ENCODE measurements around the gene HDAC4.

HDAC4 gene

DNA sequence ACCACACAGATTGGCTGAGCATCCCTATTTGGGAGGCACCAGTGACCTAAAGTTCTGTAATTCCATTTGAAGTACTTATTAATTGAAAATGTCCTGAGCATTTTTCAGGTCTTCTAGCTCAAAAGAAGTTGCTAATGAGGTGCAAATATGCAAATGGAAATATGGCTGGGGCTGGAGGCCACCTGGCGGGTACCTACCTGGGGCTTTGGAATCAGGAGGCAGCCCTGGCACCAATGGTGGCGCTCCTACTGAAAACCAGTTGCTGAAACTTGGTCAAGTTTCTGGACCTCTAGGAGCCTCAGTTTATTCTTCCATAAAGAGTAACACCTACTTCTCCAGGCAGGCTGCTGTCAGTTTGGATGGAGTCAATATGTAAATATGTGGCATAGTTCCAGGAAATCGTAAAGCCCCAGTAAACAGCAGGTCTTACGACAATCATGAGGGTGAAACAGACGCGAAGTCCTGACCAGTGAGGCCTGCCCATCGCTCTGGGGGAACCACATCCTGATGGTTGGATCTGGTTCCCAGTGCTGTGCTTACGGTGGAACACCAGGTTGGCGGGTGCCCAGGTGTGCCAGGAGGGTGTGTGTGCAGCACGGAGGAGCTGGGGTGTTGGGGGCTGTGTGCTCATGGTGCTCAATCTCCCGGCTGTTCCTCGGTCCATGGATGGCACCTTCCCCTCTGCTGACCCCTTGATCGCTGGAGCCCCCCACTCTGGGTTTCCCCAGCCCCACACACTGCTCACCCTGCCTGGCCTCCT is 366.8 kb downstream of the HDAC4 start:
- no peak for DNase-seq

DNA sequence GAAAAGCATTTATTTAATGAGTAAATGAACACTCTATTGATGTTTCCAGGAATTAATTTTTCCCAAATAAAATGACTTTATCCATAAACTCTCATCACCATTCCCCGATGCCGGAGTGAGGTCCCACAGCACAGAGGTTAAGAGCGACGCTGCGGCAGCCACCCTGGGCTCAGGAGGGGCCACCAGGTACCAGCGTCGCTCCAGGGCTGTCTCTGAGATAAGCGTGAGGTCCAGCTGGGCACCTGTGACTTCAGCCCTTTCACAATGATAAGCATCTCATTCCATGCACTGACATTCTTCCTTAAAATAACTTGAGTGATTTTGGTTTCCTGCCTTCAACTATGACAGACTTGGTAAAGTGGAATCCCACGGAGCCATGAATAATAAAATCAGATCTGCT is 370.9 kb downstream of the HDAC4 start:
- DNase-seq = no peak

GRCh38 chr2:239028253-239028619 is 372.6 kb downstream of the HDAC4 start:
- DNase-seq = no peak

DNA sequence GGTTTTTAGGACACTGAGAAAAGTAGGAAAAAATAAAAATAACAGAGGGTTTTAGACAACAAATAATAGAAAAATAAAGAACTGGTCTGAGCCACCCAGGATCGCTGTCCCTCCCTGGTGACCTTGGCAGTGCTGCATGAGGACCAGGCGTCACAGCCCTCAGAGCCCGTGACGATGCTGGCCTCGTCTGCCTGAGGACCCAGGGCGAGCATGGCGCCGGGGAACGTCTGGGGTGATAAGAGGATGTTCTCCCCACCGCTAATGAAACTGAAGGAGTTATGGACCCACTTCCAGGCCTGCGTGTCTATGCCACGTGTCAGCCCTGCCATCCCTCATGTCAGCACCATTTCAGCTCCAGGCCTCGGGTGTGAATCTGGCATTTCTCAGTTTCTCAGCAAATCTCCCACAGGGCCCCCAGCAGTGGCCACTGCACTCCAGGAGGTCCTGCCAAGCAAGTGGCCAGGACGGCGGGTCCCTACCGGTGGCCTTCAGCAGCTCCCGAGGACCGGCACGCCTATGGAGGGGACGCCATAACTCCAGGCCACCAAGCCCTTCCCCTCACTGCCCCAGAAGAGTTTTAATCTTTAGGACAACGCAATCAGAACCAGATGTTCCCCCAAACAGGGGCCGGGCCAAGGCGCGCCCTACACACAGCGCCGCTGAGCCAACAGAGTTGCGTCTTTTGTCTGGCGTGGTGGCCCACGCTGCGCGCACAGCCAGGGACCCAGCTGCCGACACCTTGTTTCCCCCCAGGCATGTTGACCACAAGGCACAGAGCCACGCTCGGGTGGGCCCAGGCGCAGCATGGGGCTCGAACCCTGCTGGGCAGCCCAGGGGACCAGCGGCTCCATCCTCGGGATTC is 373.2 kb downstream of the HDAC4 start:
- DNase-seq = no peak

GRCh38 chr2:239026711-239027361 is 374.0 kb downstream of the HDAC4 start:
- no peak for DNase-seq

DNA sequence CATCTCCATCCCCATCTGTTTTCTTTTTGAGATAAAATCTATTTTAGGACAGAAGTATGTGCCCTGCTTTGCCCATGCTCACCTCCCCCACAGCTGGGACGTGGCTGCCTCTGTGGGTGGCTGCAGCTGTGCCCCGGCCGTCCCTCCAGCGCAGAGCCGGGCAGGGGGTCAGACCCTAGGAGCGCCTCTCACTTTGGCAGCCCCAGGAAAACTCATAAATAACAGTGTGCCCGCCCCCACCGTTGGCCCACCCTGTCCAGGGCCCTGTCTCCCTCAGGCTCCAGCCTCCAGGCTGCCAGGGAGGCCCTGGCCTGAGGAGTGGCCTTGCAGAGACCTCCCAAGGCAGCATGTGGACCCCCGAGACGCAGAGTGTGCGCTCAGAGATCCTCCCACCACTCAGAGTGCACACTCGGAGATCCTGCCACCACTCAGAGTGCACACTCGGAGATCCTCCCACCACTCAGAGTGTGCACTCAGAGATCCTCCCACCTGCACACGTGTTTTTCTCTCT is 374.8 kb downstream of the HDAC4 start:
- no peak for DNase-seq

- DNase-seq = no peak
These were observed 375.6 kb downstream of the HDAC4 start for GRCh38 chr2:239025096-239025801.

DNA sequence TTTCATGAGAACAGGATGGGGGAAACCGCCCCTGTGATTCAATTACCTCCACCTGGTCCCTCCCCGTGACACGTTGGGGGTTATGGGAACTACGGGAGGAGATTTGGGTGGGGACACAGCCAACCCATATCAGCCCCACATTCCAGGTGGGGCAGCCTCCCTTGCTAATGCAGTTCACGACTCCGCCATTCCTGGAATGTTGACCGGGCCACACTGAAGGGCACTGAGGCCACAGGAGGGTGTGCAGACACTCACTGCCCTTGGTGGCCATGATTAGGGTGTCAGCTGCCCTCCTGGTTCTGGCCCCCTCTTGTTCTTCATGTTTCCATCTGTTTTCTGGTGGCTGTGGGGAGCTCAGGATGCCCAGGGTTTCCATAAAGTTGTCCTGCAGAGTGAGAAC is 376.6 kb downstream of the HDAC4 start:
- DNase-seq = no peak

GRCh38 chr2:239022437-239023260 is 378.2 kb downstream of the HDAC4 start:
- no peak for DNase-seq

- no peak for DNase-seq
These were observed 379.0 kb downstream of the HDAC4 start for GRCh38 chr2:239021651-239022436.

- DNase-seq = no peak
These were observed 379.6 kb downstream of the HDAC4 start for GRCh38 chr2:239021224-239021623.

GRCh38 chr2:239020541-239021041 is 380.2 kb downstream of the HDAC4 start:
- DNase-seq = no peak

GRCh38 chr2:239019183-239019581 is 381.6 kb downstream of the HDAC4 start:
- DNase-seq = no peak

DNA sequence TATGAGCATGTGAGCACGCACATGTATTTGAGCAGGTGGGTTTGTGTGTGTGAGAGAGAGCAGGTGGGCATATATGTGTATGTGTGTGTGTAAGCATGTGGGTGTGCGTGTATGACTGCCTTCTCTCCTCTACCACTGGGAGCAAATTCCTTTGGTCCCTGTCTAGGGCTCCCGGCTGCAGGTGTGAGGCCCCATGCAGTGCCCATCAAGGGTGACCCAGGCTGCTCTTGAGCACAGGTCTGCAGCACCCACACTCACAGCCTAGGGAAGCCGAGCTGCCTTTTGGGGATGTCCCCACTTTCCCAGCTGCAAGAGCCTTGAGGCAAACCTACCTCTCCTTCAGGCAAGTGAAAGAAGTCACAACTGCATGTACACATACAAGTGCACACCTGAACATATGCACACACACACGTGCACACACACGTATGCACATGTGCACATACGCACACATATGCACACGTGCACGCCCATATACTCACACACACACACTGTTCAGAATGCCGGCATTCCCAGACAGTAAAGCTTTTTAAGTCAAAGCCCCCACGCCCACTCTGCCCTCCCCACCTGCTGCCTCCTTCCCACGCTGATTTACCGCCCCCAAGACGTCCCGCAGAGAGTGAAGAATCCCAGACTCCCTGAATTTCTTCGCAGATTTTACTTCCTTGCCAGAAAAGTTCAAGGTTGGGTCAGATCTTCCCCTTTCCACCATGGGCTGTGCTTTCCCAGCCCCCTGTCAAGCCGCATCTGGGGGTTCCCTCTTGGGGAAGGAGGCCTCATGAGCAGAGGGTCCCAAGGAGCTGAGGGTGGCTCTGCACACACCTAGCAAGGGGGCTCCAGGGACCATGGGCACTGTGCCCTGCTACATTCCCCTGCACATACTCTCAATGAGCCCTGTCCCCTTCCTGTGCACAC is 382.3 kb downstream of the HDAC4 start:
- no peak for DNase-seq

GRCh38 chr2:239017491-239018098 is 383.2 kb downstream of the HDAC4 start:
- no peak for DNase-seq

DNA sequence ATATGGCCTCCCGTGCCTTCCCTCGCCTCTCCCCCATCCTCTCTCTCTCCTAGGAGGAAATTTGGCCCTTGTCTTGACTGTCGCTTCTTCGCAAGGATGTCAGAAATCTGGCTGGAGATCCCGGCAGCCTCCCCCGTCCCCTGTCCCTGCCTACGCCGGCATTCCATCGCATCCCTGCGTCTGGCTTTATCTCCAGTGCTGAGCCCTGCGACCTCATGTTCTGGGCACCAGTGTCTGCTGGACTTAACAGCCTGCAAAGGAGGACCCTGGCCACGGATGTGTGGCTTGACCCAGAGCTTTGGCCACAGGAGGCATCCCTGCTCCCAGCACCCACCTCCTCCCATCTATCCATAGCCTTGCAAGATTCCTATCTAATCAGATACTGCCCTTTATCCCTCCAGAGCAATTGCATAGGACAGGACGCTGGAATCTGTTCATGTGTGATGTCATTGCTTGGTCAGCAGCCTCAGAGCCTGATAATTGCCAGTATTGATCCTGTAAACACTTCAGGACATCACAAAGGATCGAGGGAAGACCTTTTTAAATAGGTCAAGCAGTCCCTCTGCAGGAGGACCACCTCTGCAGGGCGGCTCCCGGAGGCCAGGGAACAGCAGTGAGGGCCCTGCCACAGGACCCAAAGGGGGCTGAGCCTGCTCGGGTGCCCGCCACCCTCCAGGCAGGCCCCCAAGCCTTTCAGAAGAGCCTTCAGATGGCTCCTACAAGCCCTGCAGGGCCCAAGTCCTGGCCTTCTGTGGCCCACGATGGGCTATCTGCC is 384.7 kb downstream of the HDAC4 start:
- DNase-seq = no peak

DNA sequence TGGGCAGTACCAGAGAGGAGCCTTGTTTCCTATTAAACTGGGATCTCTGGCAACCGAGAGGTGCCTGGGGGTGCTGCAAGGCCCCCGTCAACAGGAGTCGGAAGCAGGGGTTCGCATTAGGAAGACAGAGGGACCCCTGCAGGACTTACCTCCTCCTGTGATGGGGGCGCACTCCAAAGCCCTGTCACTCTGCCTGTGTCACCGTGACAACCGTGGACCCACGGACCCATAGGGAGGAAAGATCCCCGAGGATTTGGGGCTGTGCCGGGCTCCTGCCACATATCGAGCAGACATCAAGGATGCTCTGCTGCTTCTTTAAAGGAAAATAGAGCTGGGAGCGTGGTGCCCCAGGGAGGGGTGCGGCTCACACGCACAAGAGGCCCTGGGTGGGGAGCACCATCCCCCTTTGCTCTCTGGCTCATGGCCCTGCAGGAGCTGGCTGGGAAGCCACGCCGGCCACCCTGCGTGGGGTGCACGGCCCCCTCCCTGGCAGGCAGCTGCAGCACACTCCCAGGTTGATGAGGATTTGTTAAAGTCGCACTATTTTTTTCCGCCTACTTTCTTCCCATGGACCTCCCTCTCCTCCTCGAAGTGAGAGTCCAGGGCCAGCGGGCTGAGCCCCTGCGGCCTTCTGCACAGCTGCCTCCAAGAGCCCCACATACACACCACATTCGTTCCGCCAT is 385.5 kb downstream of the HDAC4 start:
- no peak for DNase-seq

Data from COR-L47 (cell line).